ENCODE results near the gene CIRBP. TPM values are rescaled to one million over a fixed set of nuclear protein-coding genes. Genes with fewer than 3 reads are reported as not detected.

CIRBP gene
- total RNA-seq, 1 experiment from 2014 or later, result 331 TPM

- Mint-ChIP-seq H3K4me3 (ENCODE audit: unreplicated experiment) (peak overlapping the region; percentile 27), H3K36me3 (ENCODE audit: insufficient read depth, unreplicated experiment) (peaks cover 98% of the 10 kb centered on the region), H3K9me3 (ENCODE audit: unreplicated experiment) (no peaks in the 10 kb centered on the region), H3K27ac (ENCODE audit: unreplicated experiment) (no peak overlapping the region), H3K4me1 (ENCODE audit: low read depth, unreplicated experiment) (peaks cover 12% of the 10 kb centered on the region), H3K27me3 (ENCODE audit: insufficient read depth, unreplicated experiment) (no peaks in the 10 kb centered on the region)
- Histone ChIP-seq H3K4me3 (ENCODE audit: low read depth, low read length) (no peak overlapping the region), H3K27me3 (replicated peaks; ENCODE audit: control insufficient read depth, insufficient read depth, low read length) (no peaks in the 10 kb centered on the region), H3K4me1 (peaks cover 45% of the 10 kb centered on the region), H3K9me3 (no peaks in the 10 kb centered on the region), H3K36me3 (ENCODE audit: control insufficient read depth, insufficient read depth, low read length) (peaks cover 17% of the 10 kb centered on the region)
- DNase-seq, result no peak
- intact Hi-C loops (cut with micrococcal nuclease; ENCODE audit: unreplicated experiment), result no loop called here
- no TSS peak for BruUV-seq (replicated peaks)
- CTCF ChIA-PET, result interaction anchor here (2.2 kb wide), 1 partner anchor 11 kb away, joined by 37 read pairs; no protein-coding TSS in a partner anchor
- TF ChIP-seq, protein P1, sequence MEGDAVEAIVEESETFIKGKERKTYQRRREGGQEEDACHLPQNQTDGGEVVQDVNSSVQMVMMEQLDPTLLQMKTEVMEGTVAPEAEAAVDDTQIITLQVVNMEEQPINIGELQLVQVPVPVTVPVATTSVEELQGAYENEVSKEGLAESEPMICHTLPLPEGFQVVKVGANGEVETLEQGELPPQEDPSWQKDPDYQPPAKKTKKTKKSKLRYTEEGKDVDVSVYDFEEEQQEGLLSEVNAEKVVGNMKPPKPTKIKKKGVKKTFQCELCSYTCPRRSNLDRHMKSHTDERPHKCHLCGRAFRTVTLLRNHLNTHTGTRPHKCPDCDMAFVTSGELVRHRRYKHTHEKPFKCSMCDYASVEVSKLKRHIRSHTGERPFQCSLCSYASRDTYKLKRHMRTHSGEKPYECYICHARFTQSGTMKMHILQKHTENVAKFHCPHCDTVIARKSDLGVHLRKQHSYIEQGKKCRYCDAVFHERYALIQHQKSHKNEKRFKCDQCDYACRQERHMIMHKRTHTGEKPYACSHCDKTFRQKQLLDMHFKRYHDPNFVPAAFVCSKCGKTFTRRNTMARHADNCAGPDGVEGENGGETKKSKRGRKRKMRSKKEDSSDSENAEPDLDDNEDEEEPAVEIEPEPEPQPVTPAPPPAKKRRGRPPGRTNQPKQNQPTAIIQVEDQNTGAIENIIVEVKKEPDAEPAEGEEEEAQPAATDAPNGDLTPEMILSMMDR (IDR thresholded peaks at IDR 0.05; ENCODE audit: insufficient read depth in 1 of 2, low read depth in 1 of 2, low read length in 1 of 2, severe bottlenecking in 1 of 2, unreplicated experiment in 1 of 2), result no peak
- POLR2A ChIA-PET, result interaction anchor here (2.3 to 3.4 kb wide), 3 partner anchors 11 to 14 kb away, joined by 18 to 61 read pairs (median 37); partner anchors contain the start of gene CIRBP
Observed at GRCh38 chr19:1254530-1255185, 14.5 kb upstream of the CIRBP start.

GRCh38 chr19:1255186-1256161, 13.7 kb upstream of the CIRBP start:
- Mint-ChIP-seq H3K4me1 (ENCODE audit: low read depth, unreplicated experiment) (peaks cover 12% of the 10 kb centered on the region), H3K27ac (ENCODE audit: unreplicated experiment) (no peak overlapping the region), H3K36me3 (ENCODE audit: insufficient read depth, unreplicated experiment) (peaks cover 98% of the 10 kb centered on the region), H3K9me3 (ENCODE audit: unreplicated experiment) (no peaks in the 10 kb centered on the region), H3K27me3 (ENCODE audit: insufficient read depth, unreplicated experiment) (no peaks in the 10 kb centered on the region), H3K4me3 (ENCODE audit: unreplicated experiment) (peak overlapping the region; percentile 27)
- DNase-seq, result no peak
- TF ChIP-seq, protein P1 (IDR thresholded peaks at IDR 0.05; ENCODE audit: insufficient read depth in 1 of 2, low read depth in 1 of 2, low read length in 1 of 2, severe bottlenecking in 1 of 2, unreplicated experiment in 1 of 2), result no peak
- CTCF ChIA-PET, result interaction anchor here (1.1 kb wide), 1 partner anchor 11 kb away, joined by 3 read pairs; no protein-coding TSS in a partner anchor
- Histone ChIP-seq H3K36me3 (ENCODE audit: control insufficient read depth, insufficient read depth, low read length) (peaks cover 17% of the 10 kb centered on the region), H3K4me1 (peaks cover 53% of the 10 kb centered on the region), H3K9me3 (no peaks in the 10 kb centered on the region), H3K4me3 (ENCODE audit: low read depth, low read length) (no peak overlapping the region), H3K27me3 (replicated peaks; ENCODE audit: control insufficient read depth, insufficient read depth, low read length) (no peaks in the 10 kb centered on the region)
- intact Hi-C loops (cut with micrococcal nuclease; ENCODE audit: unreplicated experiment), result no loop called here
- POLR2A ChIA-PET, result interaction anchor here (0.6 to 3.4 kb wide), 3 partner anchors 11 to 299 kb away, joined by 3 to 18 read pairs (median 5); partner anchors contain the start of gene CIRBP
- no TSS peak for BruUV-seq (replicated peaks)
